ENCODE results near the gene PDIK1L.

Gene PDIK1L

DNA sequence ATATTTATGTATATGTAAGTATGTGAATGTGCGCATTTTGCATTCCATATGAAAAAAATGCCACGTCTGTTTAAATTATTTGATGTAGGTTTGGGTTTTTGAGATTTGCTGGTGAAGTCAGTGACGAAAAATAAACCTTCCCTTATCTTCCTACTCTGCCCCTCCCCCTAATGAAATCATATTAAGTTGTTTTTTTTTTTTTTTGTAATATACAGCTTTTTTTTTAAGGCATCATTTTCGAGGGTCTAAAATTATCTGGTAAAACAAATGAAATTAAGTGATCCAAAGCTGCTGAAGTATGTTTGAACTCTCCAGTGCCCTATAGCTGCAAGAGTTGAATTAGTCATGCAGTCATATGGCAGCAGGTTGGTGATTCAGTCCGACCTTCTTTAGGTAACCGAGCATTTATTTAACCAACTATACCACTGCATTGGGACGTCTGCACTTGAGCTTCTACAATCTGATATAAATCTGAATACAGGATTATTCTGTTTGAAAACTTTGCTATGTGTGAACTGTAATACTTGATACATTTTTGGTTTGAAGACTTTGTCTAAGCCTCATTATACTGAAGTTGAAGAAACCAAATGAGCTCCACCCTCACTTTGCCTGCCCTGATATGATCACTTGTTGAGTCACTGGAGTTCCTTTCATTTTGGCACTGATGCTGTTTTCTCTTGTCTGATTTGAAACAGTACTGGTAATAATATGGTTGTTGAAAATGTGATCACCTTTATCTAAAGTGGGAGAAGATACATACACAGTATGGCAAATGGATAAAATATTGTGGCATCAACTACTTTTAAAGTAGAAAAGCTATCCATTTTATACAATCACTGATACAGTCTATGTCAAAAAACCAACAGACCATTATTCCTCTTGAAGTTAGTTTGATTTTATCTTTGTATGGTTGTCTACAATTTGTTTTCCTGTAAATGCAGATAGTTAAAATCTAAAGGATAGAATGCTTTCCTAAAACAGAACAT is 11.7 kb downstream of the PDIK1L start:
- DNase-seq (ENCODE audit: low spot score) = peak; percentile 60

DNA sequence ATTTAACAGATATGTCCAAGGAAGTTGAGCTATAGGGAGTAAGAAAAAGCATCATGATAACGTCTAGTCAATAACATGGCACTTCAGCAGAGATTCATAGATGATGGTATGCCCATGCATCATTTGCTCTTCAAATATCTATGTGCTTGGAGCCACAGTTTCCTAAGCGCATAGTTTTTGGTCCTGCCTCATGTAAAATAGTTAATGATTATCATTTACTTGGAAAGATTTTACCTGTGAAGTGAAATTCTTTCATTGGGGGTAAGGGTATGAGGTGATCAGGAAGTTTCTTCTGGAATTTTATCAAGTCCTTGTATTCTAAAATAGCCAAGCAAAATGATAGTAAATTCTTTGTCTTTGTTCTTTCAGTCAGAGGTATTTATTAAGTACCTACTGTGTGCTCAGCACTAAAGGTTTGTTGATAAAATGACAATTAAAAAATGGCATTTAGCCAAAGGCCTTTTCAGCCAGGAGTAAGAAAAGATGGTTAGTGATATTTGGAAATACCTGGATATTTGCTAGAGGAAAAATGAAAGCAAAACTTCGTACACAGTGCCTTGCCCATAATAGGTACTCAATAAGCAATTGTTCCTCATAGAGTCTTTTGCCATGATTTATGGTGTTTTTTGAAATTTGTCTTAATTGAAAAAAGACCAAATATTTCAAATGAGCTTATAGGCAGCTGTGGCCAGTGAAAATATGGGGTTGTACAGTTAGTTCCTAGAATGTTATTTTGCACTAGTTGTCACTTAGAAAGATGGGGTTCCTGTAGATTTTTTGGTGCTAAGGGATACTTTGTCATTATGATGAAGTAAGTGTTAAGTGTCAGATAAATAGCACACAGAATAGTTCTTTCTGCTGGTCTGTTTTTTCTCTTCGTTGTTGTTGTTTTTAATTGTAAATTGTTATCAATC is 13.1 kb downstream of the PDIK1L start:
- DNase-seq (ENCODE audit: low spot score) = no peak

DNA sequence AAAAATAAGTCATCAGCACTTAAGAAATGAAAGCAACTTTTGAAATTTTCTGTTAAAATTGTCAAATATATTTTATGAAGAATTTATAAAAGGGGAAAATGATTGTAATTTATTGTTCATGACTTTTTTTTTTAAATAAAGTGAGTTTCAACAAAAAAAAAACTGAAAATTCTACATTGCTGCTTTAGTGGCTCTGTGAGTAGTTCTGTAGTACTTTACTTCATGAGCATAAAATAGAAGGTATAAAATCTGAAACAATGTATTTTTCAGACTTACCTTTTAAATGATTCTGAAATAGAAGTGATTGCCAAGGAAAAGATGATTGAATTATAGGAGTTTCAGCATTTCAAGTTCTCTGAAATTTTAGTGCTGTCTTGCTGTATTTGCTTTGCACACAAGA is 13.8 kb downstream of the PDIK1L start:
- DNase-seq (ENCODE audit: low spot score) = no peak

DNA sequence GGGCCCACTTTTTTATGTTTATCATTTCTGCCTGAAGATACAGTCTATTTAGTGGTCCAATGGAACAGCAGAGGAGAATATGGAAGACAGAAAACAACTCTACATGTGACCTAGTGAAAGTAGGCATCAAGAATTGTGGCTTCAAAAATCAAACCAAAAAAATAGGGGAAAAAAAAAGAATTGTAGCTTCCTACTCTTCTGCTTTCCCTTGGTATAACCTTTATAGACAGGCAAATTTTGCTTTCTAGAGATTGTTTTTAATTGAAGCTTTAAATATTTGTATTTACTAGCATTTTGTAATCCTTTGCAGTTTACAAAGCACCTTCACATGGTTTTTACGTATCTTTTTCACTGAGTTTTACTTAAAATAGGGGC is 14.3 kb downstream of the PDIK1L start:
- no peak for DNase-seq (ENCODE audit: low spot score)

GRCh38 chr1:26126321-26127084 is 14.9 kb downstream of the PDIK1L start:
- DNase-seq (ENCODE audit: low spot score) = peak; percentile 89

DNA sequence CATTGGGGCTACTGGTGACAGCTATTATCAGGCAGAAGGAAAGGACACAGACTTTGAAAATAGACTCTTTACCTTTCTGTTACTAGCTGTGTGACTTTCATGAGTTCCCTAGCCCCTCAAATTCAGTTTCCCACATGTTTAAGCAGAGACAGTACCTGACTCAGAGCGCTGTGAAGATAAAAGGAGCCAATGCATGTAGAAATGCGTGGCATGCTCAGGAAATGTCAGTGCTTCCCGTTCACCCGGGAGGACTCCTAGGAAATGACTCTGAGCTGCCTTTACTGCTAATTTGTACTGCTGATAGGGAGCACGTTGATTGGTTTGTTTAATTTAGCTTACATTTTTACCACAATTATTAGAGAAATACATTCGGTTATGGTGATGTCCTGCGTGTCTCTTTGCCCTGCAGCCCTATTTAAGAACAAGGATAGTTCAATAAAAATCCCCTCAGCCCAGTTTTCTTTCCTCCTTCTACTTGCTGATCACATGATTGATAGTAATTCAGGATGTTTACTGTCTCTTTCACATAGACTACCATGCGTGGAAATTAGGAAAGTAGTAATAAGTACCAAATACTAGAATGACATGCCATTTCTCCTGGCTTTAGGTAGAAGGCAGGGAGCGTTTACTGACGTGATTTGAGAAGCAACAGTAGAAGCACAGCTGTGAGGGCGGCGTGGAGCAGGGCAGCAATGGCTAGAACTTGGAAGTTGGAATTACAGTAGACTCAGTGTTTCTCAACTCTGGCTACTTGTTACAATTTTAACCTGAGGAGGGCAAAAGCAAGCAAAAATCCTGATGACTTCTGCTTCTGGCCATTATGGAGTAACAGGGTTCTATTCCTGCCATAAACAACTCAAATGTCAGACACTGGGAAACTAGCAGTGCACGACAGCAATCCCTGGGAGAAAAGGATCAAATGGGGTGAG is 15.9 kb downstream of the PDIK1L start:
- no peak for DNase-seq (ENCODE audit: low spot score)

DNA sequence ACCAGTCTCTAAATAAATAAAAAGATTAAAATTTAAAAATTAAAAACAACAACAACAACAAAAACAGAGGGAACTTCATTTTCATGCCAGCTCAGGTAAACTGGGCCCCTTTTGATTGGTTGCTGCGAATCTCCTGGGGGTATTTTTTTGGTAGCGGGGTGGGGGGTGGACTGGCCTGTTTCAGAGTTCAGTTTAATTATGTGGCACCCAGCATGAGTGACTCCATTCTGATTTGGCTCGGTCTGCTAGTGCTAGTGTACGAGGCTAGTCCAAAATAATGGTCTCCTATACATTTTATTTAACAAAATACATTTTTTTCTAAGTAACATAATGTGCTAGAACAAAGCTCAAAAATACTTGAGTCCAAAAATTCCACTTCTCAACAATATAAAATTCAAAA is 18.2 kb downstream of the PDIK1L start:
- no peak for DNase-seq (ENCODE audit: low spot score)

- DNase-seq (ENCODE audit: low spot score) = no peak
These were observed 19.1 kb downstream of the PDIK1L start for GRCh38 chr1:26130695-26131094.

- DNase-seq (ENCODE audit: low spot score) = no peak
These were observed 20.7 kb downstream of the PDIK1L start for GRCh38 chr1:26132128-26132833.

GRCh38 chr1:26132834-26133167 is 21.2 kb downstream of the PDIK1L start:
- DNase-seq (ENCODE audit: low spot score) = no peak

DNA sequence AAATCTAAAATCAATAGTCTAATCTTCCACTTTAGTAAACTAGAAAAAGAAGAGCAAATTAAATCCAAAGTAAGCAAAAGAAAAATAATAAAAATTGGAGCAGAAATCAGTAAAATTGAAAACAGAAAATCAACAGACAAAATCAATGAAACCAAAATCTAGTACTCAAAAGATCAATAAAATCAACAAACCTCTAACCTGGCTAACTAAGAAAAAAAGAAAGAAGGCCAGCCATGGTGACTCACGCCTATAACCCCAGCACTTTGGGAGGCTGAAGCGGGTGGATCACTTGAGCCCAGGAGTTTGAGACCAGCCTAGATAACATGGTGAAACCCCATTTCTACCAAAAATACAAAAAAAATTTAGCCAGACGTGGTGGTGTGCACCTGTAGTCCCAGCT is 22.8 kb downstream of the PDIK1L start:
- no peak for DNase-seq (ENCODE audit: low spot score)

DNA sequence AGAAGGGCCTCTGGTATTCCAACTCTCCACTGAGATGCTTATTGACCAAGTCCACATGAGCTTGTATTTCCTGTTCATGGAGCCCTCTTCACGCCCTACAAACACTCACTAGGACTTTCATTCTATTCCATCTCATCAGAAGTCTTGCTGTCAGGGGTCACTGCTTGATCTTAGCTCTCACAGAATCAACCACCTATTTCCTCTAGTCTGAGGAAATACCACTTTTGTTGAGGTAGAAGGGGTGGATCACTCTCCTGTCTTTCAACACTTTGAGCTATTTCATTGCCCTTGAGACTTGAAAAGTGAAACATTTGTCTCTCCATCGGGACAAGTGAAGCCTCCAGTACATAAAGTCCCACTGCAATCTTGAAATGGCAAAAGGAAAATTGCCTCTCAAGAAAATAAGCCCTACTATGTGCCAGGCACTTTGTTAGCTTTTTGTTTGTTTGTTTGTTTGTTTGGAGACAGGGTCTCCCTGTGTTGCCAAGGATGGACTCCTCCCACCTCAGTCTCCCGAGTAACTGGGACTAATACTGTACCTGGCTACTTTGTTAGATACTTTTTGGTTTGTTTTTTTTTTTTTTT is 27.4 kb downstream of the PDIK1L start:
- no peak for DNase-seq (ENCODE audit: low spot score)

DNA sequence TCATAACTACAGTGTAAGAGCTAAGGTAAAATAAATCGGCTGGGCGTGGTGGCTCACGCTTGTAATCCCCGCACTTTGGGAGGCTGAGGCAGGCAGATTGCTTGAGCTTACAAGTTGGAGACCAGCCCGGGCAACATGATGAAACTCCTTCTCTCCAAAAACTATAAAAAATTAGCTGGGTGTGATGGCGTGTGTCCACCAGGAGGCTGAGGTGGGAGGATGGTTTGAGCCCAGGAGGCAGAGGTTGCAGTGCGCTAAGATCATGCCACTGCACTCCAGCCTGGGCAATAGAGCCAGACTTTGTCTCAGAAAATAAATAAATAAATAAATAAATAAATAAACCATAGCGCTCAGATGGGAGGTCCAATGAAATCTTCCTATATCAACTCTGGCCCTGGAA is 30.5 kb downstream of the PDIK1L start:
- no peak for DNase-seq (ENCODE audit: low spot score)

DNA sequence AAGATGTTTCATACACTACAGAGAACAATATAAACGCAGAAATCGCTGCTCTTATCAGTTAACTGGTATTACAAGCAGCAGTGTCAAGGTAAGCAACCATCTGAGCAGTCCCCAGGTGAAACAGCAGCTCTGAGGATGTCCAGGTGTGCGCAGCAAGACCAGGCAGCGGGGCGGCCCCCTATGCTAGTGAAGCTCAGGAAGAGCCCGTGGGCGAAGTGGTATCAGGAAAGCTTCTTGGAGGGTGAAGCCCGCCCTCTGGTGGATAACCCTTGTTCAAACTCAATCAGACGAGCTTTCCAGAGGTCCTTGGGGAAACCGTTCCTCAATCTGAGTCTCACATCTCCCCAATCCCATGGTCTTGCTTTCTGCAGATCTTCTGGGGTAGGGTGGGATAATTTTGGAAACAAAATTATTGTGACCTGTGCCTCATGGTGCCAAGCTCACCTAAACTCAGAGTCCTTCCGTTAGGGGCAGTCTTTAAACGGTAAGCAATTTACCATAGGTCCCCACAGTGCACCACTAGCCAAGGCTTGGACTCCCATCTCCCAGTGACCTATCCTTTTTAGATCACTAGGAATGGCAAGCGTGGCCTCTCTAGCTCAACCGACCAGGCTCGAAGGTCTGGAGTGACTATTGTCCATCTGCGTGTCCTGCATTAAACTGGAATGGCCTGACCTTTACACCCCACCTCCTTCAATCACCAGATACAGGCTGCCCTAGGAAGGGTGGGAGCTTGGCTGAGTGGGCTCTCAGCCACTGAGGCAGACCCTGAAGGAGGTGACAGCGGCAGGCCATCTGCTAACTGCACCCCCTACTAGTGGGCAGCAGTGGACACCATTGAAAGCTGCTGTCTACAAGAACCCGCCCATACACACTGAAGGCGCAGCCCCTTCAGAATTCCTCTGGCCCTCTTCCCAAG is 33.7 kb downstream of the PDIK1L start:
- peak; percentile 89 for DNase-seq (ENCODE audit: low spot score)

- no peak for DNase-seq (ENCODE audit: low spot score)
These were observed 34.3 kb downstream of the PDIK1L start for GRCh38 chr1:26145960-26146294.

DNA sequence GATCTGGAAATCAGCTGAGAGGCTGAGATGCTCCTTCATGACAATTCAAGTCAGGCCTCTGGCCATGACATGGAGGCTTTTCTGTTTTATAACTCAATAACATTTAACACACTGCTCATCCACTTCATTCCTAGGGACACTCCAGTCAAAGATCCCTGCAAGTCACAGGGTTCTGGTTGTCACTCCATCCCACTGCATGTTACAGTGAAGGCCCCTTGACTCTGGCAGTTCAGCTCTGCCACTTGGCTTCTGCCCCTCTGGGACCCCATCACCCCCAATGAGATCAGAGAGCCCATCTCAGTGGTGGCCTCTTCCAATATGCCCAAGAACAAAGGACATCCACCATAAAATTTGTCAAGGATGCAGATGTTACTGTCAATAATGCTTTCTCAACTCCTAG is 37.3 kb downstream of the PDIK1L start:
- DNase-seq (ENCODE audit: low spot score) = no peak

DNA sequence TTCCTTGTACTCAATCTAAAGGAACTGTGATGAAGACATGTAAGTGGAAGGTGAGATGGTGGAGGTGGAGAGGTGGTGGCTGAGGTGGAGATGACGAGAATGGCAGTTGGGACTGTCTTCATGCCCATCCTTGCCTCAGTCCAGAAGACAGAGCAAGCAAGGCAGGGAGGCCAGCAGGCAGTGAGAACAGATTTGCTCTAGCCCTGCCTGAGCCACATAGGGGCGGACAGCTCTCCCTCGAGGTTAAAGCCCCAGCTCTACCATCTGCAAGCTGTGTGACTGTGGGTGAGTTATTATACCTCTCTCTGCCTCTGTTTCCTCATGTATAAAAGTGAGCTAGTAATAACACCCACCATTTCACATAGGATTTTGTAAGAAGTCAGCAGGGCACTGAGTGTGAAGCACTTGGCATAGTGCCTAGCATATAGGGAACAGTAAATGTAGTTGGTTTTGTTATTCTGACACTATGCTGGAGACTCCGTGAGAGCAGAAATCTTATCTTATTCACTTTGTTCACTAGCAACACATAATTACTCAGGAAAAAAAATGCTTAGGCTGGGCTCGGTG is 42.4 kb downstream of the PDIK1L start:
- DNase-seq (ENCODE audit: low spot score) = no peak

DNA sequence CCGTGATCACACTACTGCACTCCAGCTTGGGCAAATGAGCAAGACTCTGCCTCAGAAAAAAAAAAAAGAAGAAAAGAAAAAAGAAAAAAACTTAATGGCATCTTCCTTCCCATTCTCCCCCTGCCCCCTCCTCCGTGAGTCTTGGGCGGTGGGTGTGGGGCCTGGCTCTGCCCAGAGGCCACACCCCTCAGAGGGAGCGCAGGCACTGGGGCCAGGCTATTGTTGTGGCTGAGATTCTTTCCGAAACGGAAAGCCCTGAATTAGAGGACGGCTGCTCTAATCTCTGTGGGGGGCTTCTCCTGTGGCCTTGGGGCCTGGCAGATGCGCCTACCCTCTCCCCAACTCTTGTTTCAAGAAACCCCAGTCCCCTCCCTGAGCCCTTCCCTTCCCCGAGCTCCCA is 43.1 kb downstream of the PDIK1L start:
- no peak for DNase-seq (ENCODE audit: low spot score)
